GM04504 (cell line): ENCODE measurements around the gene OTOGL.
"Not testable (repeated sequence)": the region's sequence is repeated elsewhere in the genome, so short reads cannot be mapped to it uniquely, and the experiment has no call there.

Experiments used
- DNase-seq: peaks from one replicate; pipeline ENCODE4 v3.0.0-alpha.2; 2012; ENCODE audit warnings: low read depth

OTOGL gene

GRCh38 chr12:80282761-80283160 is 183.4 kb downstream of the OTOGL start:
- no peak for DNase-seq

GRCh38 chr12:80291108-80291754 is 191.9 kb downstream of the OTOGL start:
- DNase-seq = no peak

GRCh38 chr12:80293347-80293746 is 194.0 kb downstream of the OTOGL start:
- DNase-seq = no peak

- no peak for DNase-seq
These were observed 194.4 kb downstream of the OTOGL start for GRCh38 chr12:80293759-80294158.

GRCh38 chr12:80299219-80299618 is 199.9 kb downstream of the OTOGL start:
- no peak for DNase-seq

GRCh38 chr12:80299976-80300375 is 200.6 kb downstream of the OTOGL start:
- no peak for DNase-seq

- DNase-seq = not testable (repeated sequence)
These were observed 208.1 kb downstream of the OTOGL start for GRCh38 chr12:80307436-80307835.

- no peak for DNase-seq
These were observed 213.9 kb downstream of the OTOGL start for GRCh38 chr12:80313209-80313608.

- no peak for DNase-seq
These were observed 215.4 kb downstream of the OTOGL start for GRCh38 chr12:80314741-80315140.

GRCh38 chr12:80316222-80316621 is 216.9 kb downstream of the OTOGL start:
- DNase-seq = no peak

- DNase-seq = no peak
These were observed 218.0 kb downstream of the OTOGL start for GRCh38 chr12:80317307-80317706.

GRCh38 chr12:80317899-80318298 is 218.6 kb downstream of the OTOGL start:
- DNase-seq = no peak

- no peak for DNase-seq
These were observed 220.9 kb downstream of the OTOGL start for GRCh38 chr12:80320121-80320678.

- DNase-seq = no peak
These were observed 222.3 kb downstream of the OTOGL start for GRCh38 chr12:80321653-80322052.

- no peak for DNase-seq
These were observed 226.0 kb downstream of the OTOGL start for GRCh38 chr12:80325167-80325959.

- DNase-seq = no peak
These were observed 233.5 kb downstream of the OTOGL start for GRCh38 chr12:80332827-80333226.

- DNase-seq = no peak
These were observed 253.1 kb downstream of the OTOGL start for GRCh38 chr12:80352474-80352873.

GRCh38 chr12:80353254-80353653 is 253.9 kb downstream of the OTOGL start:
- DNase-seq = no peak

- no peak for DNase-seq
These were observed 256.8 kb downstream of the OTOGL start for GRCh38 chr12:80356097-80356496.

GRCh38 chr12:80359703-80360102 is 260.4 kb downstream of the OTOGL start:
- no peak for DNase-seq

GRCh38 chr12:80364056-80364455 is 264.7 kb downstream of the OTOGL start:
- no peak for DNase-seq

- DNase-seq = no peak
These were observed 274.3 kb downstream of the OTOGL start for GRCh38 chr12:80373666-80374065.

- DNase-seq = no peak
These were observed 275.3 kb downstream of the OTOGL start for GRCh38 chr12:80374615-80375014.
